CD4-positive, CD25-positive, alpha-beta regulatory T cell (primary cell): ENCODE data around the gene IPO9. TPM values are rescaled to one million over a fixed set of nuclear protein-coding genes. Genes with fewer than 3 reads are reported as not detected.

Source experiments
- ATAC-seq, 2 donors: fragments of 150-1000 bp; cut with Tn5 transposase; one replicate each; pipeline ENCODE4 v1.10.0; 2021; ENCODE audit warnings: low read depth in 2 of 2, moderate number of reproducible peaks in 2 of 2, moderate library complexity in 1 of 2
- DNase-seq, 3 donors: peaks; one replicate each; pipeline versions ENCODE4 v3.0.0 to v3.0.0-alpha.2; 2012 to 2022; ENCODE audit warnings: mixed read lengths in 1 of 3
- H3K27ac ChIP-seq: one replicate; pipeline ENCODE4 v1.7.0; 2013; ENCODE audit warnings: mild to moderate bottlenecking, low read length; ENCODE audit not compliant: insufficient read depth, poor library complexity, severe bottlenecking
- H3K27me3 ChIP-seq: one replicate; pipeline ENCODE4 v1.7.0; 2013; ENCODE audit warnings: low read length; ENCODE audit not compliant: control insufficient read depth, insufficient read depth
- H3K36me3 ChIP-seq: one replicate; pipeline ENCODE4 v1.7.0; 2013; ENCODE audit warnings: mild to moderate bottlenecking, low read length, moderate library complexity; ENCODE audit not compliant: control insufficient read depth, insufficient read depth
- H3K4me1 ChIP-seq: 2 replicates; pipeline ENCODE4 v1.7.0; 2013; ENCODE audit warnings: mild to moderate bottlenecking, low read length; ENCODE audit not compliant: insufficient read depth, control insufficient read depth, poor library complexity, severe bottlenecking
- H3K4me3 ChIP-seq: one replicate; pipeline ENCODE4 v1.7.0; 2013; ENCODE audit warnings: low read depth, mild to moderate bottlenecking, low read length, moderate library complexity
- H3K9me3 ChIP-seq, 2 experiments: 1 replicate in 1 of 2; 2 replicates in 1 of 2; pipeline ENCODE4 v1.7.0; 2013; ENCODE audit warnings: low read length in 2 of 2, mild to moderate bottlenecking in 1 of 2, moderate library complexity in 1 of 2; ENCODE audit not compliant: control insufficient read depth in 2 of 2
- H3K27ac Mint-ChIP-seq, 3 donors: one replicate each; pipeline ENCODE4 v1.8.0; 2020 to 2022; ENCODE audit warnings: mild to moderate bottlenecking in 3 of 3, mixed read lengths in 3 of 3, moderate library complexity in 2 of 3
- H3K27me3 Mint-ChIP-seq: one replicate; pipeline ENCODE4 v1.8.0; 2022; ENCODE audit warnings: mild to moderate bottlenecking, mixed read lengths
- H3K36me3 Mint-ChIP-seq: one replicate; pipeline ENCODE4 v1.8.0; 2020; ENCODE audit warnings: mixed read lengths
- H3K4me1 Mint-ChIP-seq, 4 donors: one replicate each; pipeline ENCODE4 v1.8.0; 2020 to 2022; ENCODE audit warnings: mixed read lengths in 4 of 4, mild to moderate bottlenecking in 1 of 4
- H3K4me3 Mint-ChIP-seq, 4 donors: one replicate each; pipeline ENCODE4 v1.8.0; 2020 to 2022; ENCODE audit warnings: mild to moderate bottlenecking in 4 of 4, mixed read lengths in 4 of 4, moderate library complexity in 3 of 4
- H3K9me3 Mint-ChIP-seq, 7 donors: one replicate each; pipeline ENCODE4 v1.8.0; 2020 to 2022; ENCODE audit warnings: mixed read lengths in 7 of 7, mild to moderate bottlenecking in 3 of 7, moderate library complexity in 2 of 7
- polyA plus RNA-seq, 4 donors: library from polyadenylated mRNA; unstranded; fragments of 300-500 nt; fragmentation: Illumina TruSeq; gene quantifications; one replicate each; pipeline ENCODE4 v1.2.3, GENCODE V29; 2021
- total RNA-seq: library from RNA; stranded (reverse); gene quantifications from one replicate; pipeline ENCODE4 v1.2.3, GENCODE V29; 2022

Gene IPO9
- total and polyA plus RNA-seq, 5 donors from 2014 or later = 13.9 to 31.3 (median 15.2) TPM

- DNase-seq = no peak
- Mint-ChIP-seq H3K27me3 (peaks cover 10% of the 10 kb centered on the region), H3K9me3 (no peaks in the 10 kb centered on the region), H3K4me1 (peaks cover 0 to 3% (median 0%) of the 10 kb centered on the region in 4 donors), H3K4me3 (no peak overlapping the region), H3K27ac (no peak overlapping the region), H3K36me3 (no peaks in the 10 kb centered on the region)
- ATAC-seq = no peak
- H3K4me3 ChIP-seq = no peak overlapping the region
- no peaks in the 10 kb centered on the region for H3K9me3 ChIP-seq
- H3K36me3 ChIP-seq = no peaks in the 10 kb centered on the region
- H3K27ac ChIP-seq = no peak overlapping the region
- no peaks in the 10 kb centered on the region for H3K4me1 ChIP-seq
- H3K27me3 ChIP-seq = no peaks in the 10 kb centered on the region
Measured at GRCh38 chr1:201902198-201902597, 73.2 kb downstream of the IPO9 start.

- Histone ChIP-seq H3K4me3 (no peak overlapping the region), H3K27me3 (no peaks in the 10 kb centered on the region), H3K9me3 (no peaks in the 10 kb centered on the region), H3K36me3 (no peaks in the 10 kb centered on the region), H3K4me1 (no peaks in the 10 kb centered on the region), H3K27ac (no peak overlapping the region)
- Mint-ChIP-seq H3K27me3 (peaks cover 10% of the 10 kb centered on the region), H3K4me1 (peaks cover 0 to 3% (median 0%) of the 10 kb centered on the region in 4 donors), H3K9me3 (no peaks in the 10 kb centered on the region), H3K27ac (no peak overlapping the region), H3K36me3 (no peaks in the 10 kb centered on the region), H3K4me3 (no peak overlapping the region)
- no peak for ATAC-seq
- no peak for DNase-seq
Measured at GRCh38 chr1:201903135-201903534, 74.2 kb downstream of the IPO9 start.

GRCh38 chr1:201904579-201904978 lies 75.6 kb downstream of the IPO9 start:
- Mint-ChIP-seq H3K27ac (no peak overlapping the region), H3K36me3 (no peaks in the 10 kb centered on the region), H3K9me3 (no peaks in the 10 kb centered on the region), H3K4me3 (no peak overlapping the region), H3K4me1 (peaks cover 0 to 3% (median 0%) of the 10 kb centered on the region in 4 donors), H3K27me3 (peaks cover 12% of the 10 kb centered on the region)
- Histone ChIP-seq H3K36me3 (no peaks in the 10 kb centered on the region), H3K27ac (no peak overlapping the region), H3K9me3 (no peaks in the 10 kb centered on the region), H3K27me3 (no peaks in the 10 kb centered on the region), H3K4me1 (no peaks in the 10 kb centered on the region), H3K4me3 (no peak overlapping the region)
- ATAC-seq (no peak), DNase-seq (no peak)

- Histone ChIP-seq H3K36me3 (no peaks in the 10 kb centered on the region), H3K4me1 (no peaks in the 10 kb centered on the region), H3K27ac (no peak overlapping the region), H3K9me3 (no peaks in the 10 kb centered on the region), H3K27me3 (no peaks in the 10 kb centered on the region), H3K4me3 (no peak overlapping the region)
- Mint-ChIP-seq H3K36me3 (no peaks in the 10 kb centered on the region), H3K9me3 (no peaks in the 10 kb centered on the region), H3K4me1 (no peaks in the 10 kb centered on the region), H3K27me3 (peaks cover 16% of the 10 kb centered on the region), H3K27ac (no peak overlapping the region), H3K4me3 (no peak overlapping the region)
- ATAC-seq (no peak), DNase-seq (no peak)
Measured at GRCh38 chr1:201905234-201905890, 76.4 kb downstream of the IPO9 start.

GRCh38 chr1:201906336-201906735 lies 77.4 kb downstream of the IPO9 start:
- Histone ChIP-seq H3K4me1 (no peaks in the 10 kb centered on the region), H3K4me3 (no peak overlapping the region), H3K27ac (no peak overlapping the region), H3K36me3 (no peaks in the 10 kb centered on the region), H3K9me3 (no peaks in the 10 kb centered on the region), H3K27me3 (no peaks in the 10 kb centered on the region)
- no peaks in the 10 kb centered on the region for H3K4me1 Mint-ChIP-seq
- DNase-seq (no peak), ATAC-seq (no peak)
- no peak overlapping the region for H3K27ac Mint-ChIP-seq
- no peaks in the 10 kb centered on the region for H3K36me3 Mint-ChIP-seq
- H3K27me3 Mint-ChIP-seq = peaks cover 17% of the 10 kb centered on the region
- H3K9me3 Mint-ChIP-seq = no peaks in the 10 kb centered on the region
- no peak overlapping the region for H3K4me3 Mint-ChIP-seq

- Histone ChIP-seq H3K27ac (no peak overlapping the region), H3K4me3 (no peak overlapping the region), H3K4me1 (no peaks in the 10 kb centered on the region), H3K36me3 (no peaks in the 10 kb centered on the region), H3K9me3 (no peaks in the 10 kb centered on the region), H3K27me3 (no peaks in the 10 kb centered on the region)
- Mint-ChIP-seq H3K9me3 (no peaks in the 10 kb centered on the region), H3K4me3 (no peak overlapping the region), H3K27me3 (peaks cover 17% of the 10 kb centered on the region), H3K4me1 (no peaks in the 10 kb centered on the region), H3K36me3 (no peaks in the 10 kb centered on the region), H3K27ac (no peak overlapping the region)
- ATAC-seq = no peak
- no peak for DNase-seq
Measured at GRCh38 chr1:201907621-201908020, 78.7 kb downstream of the IPO9 start.

- Histone ChIP-seq H3K4me3 (no peak overlapping the region), H3K27ac (no peak overlapping the region), H3K36me3 (no peaks in the 10 kb centered on the region), H3K4me1 (no peaks in the 10 kb centered on the region), H3K27me3 (no peaks in the 10 kb centered on the region), H3K9me3 (no peaks in the 10 kb centered on the region)
- Mint-ChIP-seq H3K36me3 (no peaks in the 10 kb centered on the region), H3K9me3 (no peaks in the 10 kb centered on the region), H3K4me3 (no peak overlapping the region), H3K4me1 (peaks cover 0 to 2% (median 0%) of the 10 kb centered on the region in 4 donors), H3K27me3 (peaks cover 11% of the 10 kb centered on the region), H3K27ac (peak overlapping the region in 1 of 3 donors; percentile 36)
- ATAC-seq = no peak
- no peak for DNase-seq
Measured at GRCh38 chr1:201911826-201912571, 83.0 kb downstream of the IPO9 start.

GRCh38 chr1:201912832-201913231 lies 83.9 kb downstream of the IPO9 start:
- H3K4me1 Mint-ChIP-seq = peaks cover 0 to 2% (median 0%) of the 10 kb centered on the region in 4 donors
- Histone ChIP-seq H3K36me3 (no peaks in the 10 kb centered on the region), H3K27me3 (no peaks in the 10 kb centered on the region), H3K27ac (no peak overlapping the region), H3K9me3 (no peaks in the 10 kb centered on the region), H3K4me1 (no peaks in the 10 kb centered on the region), H3K4me3 (no peak overlapping the region)
- no peak for DNase-seq
- peaks cover 11% of the 10 kb centered on the region for H3K27me3 Mint-ChIP-seq
- H3K27ac Mint-ChIP-seq = no peak overlapping the region
- H3K36me3 Mint-ChIP-seq = no peaks in the 10 kb centered on the region
- no peak for ATAC-seq
- H3K4me3 Mint-ChIP-seq = no peak overlapping the region
- no peaks in the 10 kb centered on the region for H3K9me3 Mint-ChIP-seq
